DOHH2 (cell line): ENCODE results near the gene TFB2M.

Source experiments
- EZH2phosphoT487 ChIP-seq: fragments of 200-600 bp; sonication (generic); IDR thresholded peaks from 2 replicates; pipeline ENCODE4 v1.6.1; 2017; ENCODE audit warnings: borderline replicate concordance, mild to moderate bottlenecking, antibody characterized with exemption, low read length, moderate library complexity, mixed read lengths
- TF ChIP-seq, protein P1 (sequence below): fragments of 200-600 bp; sonication (generic); IDR thresholded peaks from one replicate; pipeline ENCODE4 v1.5.1; 2014; ENCODE audit warnings: antibody characterized with exemption, mild to moderate bottlenecking, low read depth, low read length; ENCODE audit not compliant: poor library complexity, severe bottlenecking

DNA sequence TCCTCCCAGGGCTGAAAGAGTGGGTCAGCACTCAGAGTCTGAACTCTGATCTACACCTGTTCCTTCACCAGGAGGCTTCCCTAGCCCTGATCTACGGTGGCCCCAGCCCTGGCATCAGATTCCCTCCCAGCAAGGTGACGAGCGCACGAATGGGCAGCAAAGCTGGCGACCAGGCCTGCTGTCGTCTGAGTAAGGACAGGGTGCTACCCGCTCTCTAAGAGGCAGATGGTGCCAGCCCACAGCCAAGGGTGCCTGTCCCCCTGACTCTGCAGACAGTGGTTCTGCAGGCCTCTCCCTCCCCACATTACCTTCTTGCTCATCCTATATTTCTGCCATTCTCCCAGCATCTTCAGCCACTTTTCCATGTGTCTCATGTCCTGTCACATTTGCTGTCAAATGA lies 48.7 kb downstream of the TFB2M start:
- TF ChIP-seq, protein P1, sequence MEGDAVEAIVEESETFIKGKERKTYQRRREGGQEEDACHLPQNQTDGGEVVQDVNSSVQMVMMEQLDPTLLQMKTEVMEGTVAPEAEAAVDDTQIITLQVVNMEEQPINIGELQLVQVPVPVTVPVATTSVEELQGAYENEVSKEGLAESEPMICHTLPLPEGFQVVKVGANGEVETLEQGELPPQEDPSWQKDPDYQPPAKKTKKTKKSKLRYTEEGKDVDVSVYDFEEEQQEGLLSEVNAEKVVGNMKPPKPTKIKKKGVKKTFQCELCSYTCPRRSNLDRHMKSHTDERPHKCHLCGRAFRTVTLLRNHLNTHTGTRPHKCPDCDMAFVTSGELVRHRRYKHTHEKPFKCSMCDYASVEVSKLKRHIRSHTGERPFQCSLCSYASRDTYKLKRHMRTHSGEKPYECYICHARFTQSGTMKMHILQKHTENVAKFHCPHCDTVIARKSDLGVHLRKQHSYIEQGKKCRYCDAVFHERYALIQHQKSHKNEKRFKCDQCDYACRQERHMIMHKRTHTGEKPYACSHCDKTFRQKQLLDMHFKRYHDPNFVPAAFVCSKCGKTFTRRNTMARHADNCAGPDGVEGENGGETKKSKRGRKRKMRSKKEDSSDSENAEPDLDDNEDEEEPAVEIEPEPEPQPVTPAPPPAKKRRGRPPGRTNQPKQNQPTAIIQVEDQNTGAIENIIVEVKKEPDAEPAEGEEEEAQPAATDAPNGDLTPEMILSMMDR = no peak
- no peak for TF ChIP-seq EZH2phosphoT487
